Suprapubic skin (tissue), 4 donors: Measurements from ENCODE around the gene SLC22A24. TPM values are rescaled to one million over a fixed set of nuclear protein-coding genes. Genes with fewer than 3 reads are reported as not detected.
"Not testable (repeated sequence)": the region's sequence is repeated elsewhere in the genome, so short reads cannot be mapped to it uniquely, and the experiment has no call there.

ENCODE experiments used
- DNase-seq, 2 donors: peaks; one replicate each; pipeline ENCODE4 v3.0.0-alpha.2; 2019; ENCODE audit warnings: low spot score in 2 of 2
- H3K27ac ChIP-seq: fragments of 200-600 bp; sonication (generic); one replicate; pipeline ENCODE4 v1.5.1; 2019
- H3K27me3 ChIP-seq: fragments of 200-600 bp; sonication (generic); one replicate; pipeline ENCODE4 v1.5.1; 2019
- H3K36me3 ChIP-seq: fragments of 200-600 bp; sonication (generic); one replicate; pipeline ENCODE4 v1.5.1; 2019
- H3K4me1 ChIP-seq: fragments of 200-600 bp; sonication (generic); one replicate; pipeline ENCODE4 v1.5.1; 2019
- H3K4me3 ChIP-seq: fragments of 200-600 bp; sonication (generic); one replicate; pipeline ENCODE4 v1.5.1; 2019; ENCODE audit warnings: mild to moderate bottlenecking
- H3K9me3 ChIP-seq: fragments of 200-600 bp; sonication (generic); one replicate; pipeline ENCODE4 v1.5.1; 2019
- EP300 ChIP-seq: sonication (generic); formaldehyde crosslinking; IDR thresholded peaks from one replicate; pipeline ENCODE4 v1.6.1; 2017; ENCODE audit warnings: antibody characterized with exemption
- POLR2A ChIP-seq, 2 donors: fragments of 450-650 bp; IDR thresholded peaks; one replicate each; pipeline ENCODE4 v1.6.1; 2017; ENCODE audit warnings: antibody characterized with exemption in 2 of 2, mild to moderate bottlenecking in 2 of 2, moderate library complexity in 2 of 2
- POLR2AphosphoS5 ChIP-seq, 3 donors: sonication (generic); formaldehyde crosslinking; IDR thresholded peaks; one replicate each; pipeline ENCODE4 v1.6.1; 2017; ENCODE audit warnings: antibody characterized with exemption in 3 of 3
- WGBS: methylation state at CpG from one replicate; pipeline ENCODE4 v1.1.5; 2018; 5-methylcytosine and 5-hydroxymethylcytosine counted together
- total RNA-seq, 4 donors: library from RNA; depleted of rRNA; stranded (reverse); fragments of >200 nt; gene quantifications; one replicate each; pipeline ENCODE4 v1.1.0, GENCODE V29; 2016
- TF ChIP-seq, protein P1 (sequence below), 2 donors: fragments of 200-600 bp in 1 of 2; fragments of 450-650 bp in 1 of 2; sonication (generic) in 1 of 2; IDR thresholded peaks; one replicate each; pipeline ENCODE4 v1.5.1; 2016 to 2019; ENCODE audit warnings: antibody characterized with exemption in 2 of 2, mild to moderate bottlenecking in 1 of 2, moderate library complexity in 1 of 2

The SLC22A24 gene
- total RNA-seq, 4 donors from 2014 or later: not detected

GRCh38 chr11:63080682-63081081, 63.3 kb downstream of the SLC22A24 start:
- Histone ChIP-seq H3K4me3 (no peak overlapping the region), H3K4me1 (no peaks in the 10 kb centered on the region), H3K27ac (no peak overlapping the region), H3K36me3 (no peaks in the 10 kb centered on the region), H3K27me3 (no peaks in the 10 kb centered on the region), H3K9me3 (no peaks in the 10 kb centered on the region)
- no peak for DNase-seq
- TF ChIP-seq POLR2A (IDR thresholded peaks at IDR 0.05) (no peak), EP300 (no peak), POLR2AphosphoS5 (IDR thresholded peaks at IDR 0.05) (no peak)
- TF ChIP-seq, protein P1, sequence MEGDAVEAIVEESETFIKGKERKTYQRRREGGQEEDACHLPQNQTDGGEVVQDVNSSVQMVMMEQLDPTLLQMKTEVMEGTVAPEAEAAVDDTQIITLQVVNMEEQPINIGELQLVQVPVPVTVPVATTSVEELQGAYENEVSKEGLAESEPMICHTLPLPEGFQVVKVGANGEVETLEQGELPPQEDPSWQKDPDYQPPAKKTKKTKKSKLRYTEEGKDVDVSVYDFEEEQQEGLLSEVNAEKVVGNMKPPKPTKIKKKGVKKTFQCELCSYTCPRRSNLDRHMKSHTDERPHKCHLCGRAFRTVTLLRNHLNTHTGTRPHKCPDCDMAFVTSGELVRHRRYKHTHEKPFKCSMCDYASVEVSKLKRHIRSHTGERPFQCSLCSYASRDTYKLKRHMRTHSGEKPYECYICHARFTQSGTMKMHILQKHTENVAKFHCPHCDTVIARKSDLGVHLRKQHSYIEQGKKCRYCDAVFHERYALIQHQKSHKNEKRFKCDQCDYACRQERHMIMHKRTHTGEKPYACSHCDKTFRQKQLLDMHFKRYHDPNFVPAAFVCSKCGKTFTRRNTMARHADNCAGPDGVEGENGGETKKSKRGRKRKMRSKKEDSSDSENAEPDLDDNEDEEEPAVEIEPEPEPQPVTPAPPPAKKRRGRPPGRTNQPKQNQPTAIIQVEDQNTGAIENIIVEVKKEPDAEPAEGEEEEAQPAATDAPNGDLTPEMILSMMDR (IDR thresholded peaks at IDR 0.05): no peak
- 71% methylated on average over 2 of the region's 2 CpGs for WGBS

GRCh38 chr11:63046203-63046602, 97.8 kb downstream of the SLC22A24 start:
- not testable (repeated sequence) for H3K27me3 ChIP-seq, H3K36me3 ChIP-seq, H3K4me1 ChIP-seq, DNase-seq, H3K9me3 ChIP-seq, H3K27ac ChIP-seq, H3K4me3 ChIP-seq
- 79% methylated on average over 1 of the region's 1 CpG for WGBS

- Histone ChIP-seq H3K4me1 (no peaks in the 10 kb centered on the region), H3K9me3 (no peaks in the 10 kb centered on the region), H3K36me3 (no peaks in the 10 kb centered on the region), H3K27ac (no peak overlapping the region), H3K4me3 (no peak overlapping the region), H3K27me3 (no peaks in the 10 kb centered on the region)
- no peak for DNase-seq
- 95% methylated on average over 3 of the region's 3 CpGs for WGBS
- TF ChIP-seq POLR2AphosphoS5 (IDR thresholded peaks at IDR 0.05) (no peak), POLR2A (IDR thresholded peaks at IDR 0.05) (no peak), EP300 (no peak)
- TF ChIP-seq, protein P1 (IDR thresholded peaks at IDR 0.05): no peak
Observed at GRCh38 chr11:63042596-63042995, 101.4 kb downstream of the SLC22A24 start.

DNA sequence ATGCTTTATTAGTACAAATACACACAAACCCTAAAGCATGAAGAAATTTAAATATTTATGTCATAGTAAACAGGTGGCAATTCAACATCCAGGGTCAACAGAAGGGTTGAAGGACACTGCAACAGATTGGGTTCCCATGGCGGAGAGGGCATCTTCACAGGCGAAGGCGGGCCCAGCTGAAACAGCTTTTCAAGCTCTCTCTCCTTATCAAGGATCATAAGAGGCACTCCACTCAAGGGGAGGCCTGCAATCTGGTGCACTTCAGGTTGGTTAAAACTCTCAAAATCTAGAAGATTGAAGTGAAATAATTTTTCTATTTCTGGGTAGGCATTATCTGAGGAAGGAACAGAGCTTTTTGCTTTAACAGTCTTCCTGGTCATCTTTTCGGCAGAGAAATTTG, 111.6 kb downstream of the SLC22A24 start:
- Histone ChIP-seq H3K27ac (no peak overlapping the region), H3K9me3 (no peaks in the 10 kb centered on the region), H3K4me3 (no peak overlapping the region), H3K4me1 (peaks cover 5% of the 10 kb centered on the region), H3K36me3 (no peaks in the 10 kb centered on the region), H3K27me3 (no peaks in the 10 kb centered on the region)
- DNase-seq: no peak
- WGBS: 99% methylated on average over 4 of the region's 4 CpGs
- TF ChIP-seq POLR2A (IDR thresholded peaks at IDR 0.05): no peak
- no peak for TF ChIP-seq EP300
- TF ChIP-seq POLR2AphosphoS5 (IDR thresholded peaks at IDR 0.05): no peak
- TF ChIP-seq, protein P1 (IDR thresholded peaks at IDR 0.05): no peak

Other genes starting within 250 kb of the SLC22A24 start
- 1 to 10 TPM; 2.5 to 5.4 (median 4.5) TPM for gene CHRM1, start 222.9 kb downstream of the SLC22A24 start, total RNA-seq
- gene SLC22A6, start 159.3 kb downstream of the SLC22A24 start, total RNA-seq: not detected
- gene SLC22A8, start 128.4 kb downstream of the SLC22A24 start, total RNA-seq: not detected
- gene SLC22A25, start 99.4 kb upstream of the SLC22A24 start, total RNA-seq: not detected
- gene SLC22A9, start 225.6 kb upstream of the SLC22A24 start, total RNA-seq: not detected